GM19328 (cell line): Measurements from ENCODE around the gene C16orf92.

Experiments
- ATAC-seq: cut with Tn5 transposase; IDR thresholded peaks from one replicate; pipeline ENCODE4 v1.9.1; 2021; ENCODE audit warnings: mild to moderate bottlenecking, moderate library complexity; ENCODE audit not compliant: unreplicated experiment

The C16orf92 gene

GRCh38 chr16:30053376-30054015 is 30.5 kb downstream of the C16orf92 start:
- no peak for ATAC-seq

- ATAC-seq: no peak
Observed at GRCh38 chr16:30054451-30054850, 31.5 kb downstream of the C16orf92 start.

- ATAC-seq: no peak
Observed at GRCh38 chr16:30054959-30055553, 32.1 kb downstream of the C16orf92 start.

- no peak for ATAC-seq
Observed at GRCh38 chr16:30060346-30060745, 37.3 kb downstream of the C16orf92 start.

DNA sequence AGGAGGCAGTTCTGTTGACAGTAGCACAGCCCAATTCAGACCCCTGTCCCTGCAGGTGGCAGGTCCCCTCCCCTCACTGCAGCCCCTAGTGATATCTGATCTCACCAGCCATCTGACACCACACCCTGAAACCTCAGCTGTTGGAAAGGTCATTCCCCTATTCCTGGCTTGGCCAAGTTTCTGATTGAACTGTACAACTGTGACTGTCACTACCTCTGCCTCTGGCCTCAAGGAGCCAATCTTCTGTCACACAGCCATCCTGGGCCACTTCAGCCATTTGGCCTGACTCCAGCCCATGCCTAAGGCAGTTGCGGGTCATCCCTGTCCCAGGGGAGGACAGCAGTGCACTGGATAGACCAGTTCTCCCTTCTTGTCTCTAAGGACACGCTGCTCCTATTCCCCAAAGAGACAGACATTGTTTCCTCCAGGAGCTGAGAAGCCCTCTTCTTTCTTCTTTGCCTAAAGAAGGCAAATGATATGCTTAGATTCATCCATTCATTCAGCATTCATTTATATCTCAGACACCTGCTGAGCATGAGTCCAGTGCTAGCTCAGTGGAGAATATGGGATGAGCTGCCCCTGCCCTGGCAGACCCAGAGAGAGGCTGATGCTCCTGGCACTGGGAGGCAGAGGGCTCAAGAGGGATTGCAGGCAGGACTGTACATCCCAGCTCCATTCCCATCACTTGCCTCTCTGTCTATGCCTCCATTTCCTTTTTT is 38.0 kb downstream of the C16orf92 start:
- ATAC-seq: no peak

GRCh38 chr16:30063278-30063892 is 40.4 kb downstream of the C16orf92 start:
- no peak for ATAC-seq

- no peak for ATAC-seq
Observed at GRCh38 chr16:30063893-30064728, 41.1 kb downstream of the C16orf92 start.

- no peak for ATAC-seq
Observed at GRCh38 chr16:30064729-30065101, 41.7 kb downstream of the C16orf92 start.

DNA sequence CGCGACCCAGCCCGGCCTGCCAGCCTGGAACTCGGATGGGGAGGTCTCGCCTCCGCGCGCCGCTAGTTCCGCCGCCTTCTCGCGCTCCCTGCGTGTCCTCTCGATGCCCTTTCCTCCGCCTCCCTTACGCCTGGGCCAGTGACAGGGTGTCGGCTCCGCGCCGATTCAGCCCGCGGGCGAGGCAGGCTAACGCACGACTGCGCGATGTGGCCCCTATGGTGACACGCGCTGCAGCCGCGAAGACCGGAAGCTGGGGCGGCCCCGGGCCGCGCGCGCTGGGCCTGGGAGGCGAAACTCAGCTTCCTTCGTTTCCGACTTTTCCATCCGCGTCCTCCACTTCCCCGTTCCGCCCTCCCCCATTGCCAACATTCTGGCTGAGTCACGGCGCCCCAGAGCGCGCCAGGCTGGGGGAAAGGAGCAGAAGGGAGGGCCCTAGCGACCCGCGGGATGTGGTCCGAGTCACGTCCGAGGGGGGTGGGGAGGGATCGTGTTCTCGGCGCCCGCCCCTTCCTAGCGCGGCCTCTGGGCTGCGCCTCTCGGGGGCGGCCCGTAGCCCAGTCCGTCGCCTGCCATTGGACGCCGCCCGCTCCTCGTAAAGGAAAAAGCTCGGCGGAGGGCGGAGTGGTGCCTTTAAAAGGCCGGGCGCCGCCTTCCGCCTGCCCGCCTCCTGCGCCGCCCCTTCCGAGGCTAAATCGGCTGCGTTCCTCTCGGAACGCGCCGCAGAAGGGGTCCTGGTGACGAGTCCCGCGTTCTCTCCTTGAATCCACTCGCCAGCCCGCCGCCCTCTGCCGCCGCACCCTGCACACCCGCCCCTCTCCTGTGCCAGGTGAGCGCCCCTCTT is 42.3 kb downstream of the C16orf92 start, which contains the start of gene ALDOA:
Gene ALDOA, plus strand, starts transcription at position 659 of the 841 bp plus-strand sequence. CDS start 1,138 bp downstream, outside the sequence.
- peak; percentile 80 for ATAC-seq

DNA sequence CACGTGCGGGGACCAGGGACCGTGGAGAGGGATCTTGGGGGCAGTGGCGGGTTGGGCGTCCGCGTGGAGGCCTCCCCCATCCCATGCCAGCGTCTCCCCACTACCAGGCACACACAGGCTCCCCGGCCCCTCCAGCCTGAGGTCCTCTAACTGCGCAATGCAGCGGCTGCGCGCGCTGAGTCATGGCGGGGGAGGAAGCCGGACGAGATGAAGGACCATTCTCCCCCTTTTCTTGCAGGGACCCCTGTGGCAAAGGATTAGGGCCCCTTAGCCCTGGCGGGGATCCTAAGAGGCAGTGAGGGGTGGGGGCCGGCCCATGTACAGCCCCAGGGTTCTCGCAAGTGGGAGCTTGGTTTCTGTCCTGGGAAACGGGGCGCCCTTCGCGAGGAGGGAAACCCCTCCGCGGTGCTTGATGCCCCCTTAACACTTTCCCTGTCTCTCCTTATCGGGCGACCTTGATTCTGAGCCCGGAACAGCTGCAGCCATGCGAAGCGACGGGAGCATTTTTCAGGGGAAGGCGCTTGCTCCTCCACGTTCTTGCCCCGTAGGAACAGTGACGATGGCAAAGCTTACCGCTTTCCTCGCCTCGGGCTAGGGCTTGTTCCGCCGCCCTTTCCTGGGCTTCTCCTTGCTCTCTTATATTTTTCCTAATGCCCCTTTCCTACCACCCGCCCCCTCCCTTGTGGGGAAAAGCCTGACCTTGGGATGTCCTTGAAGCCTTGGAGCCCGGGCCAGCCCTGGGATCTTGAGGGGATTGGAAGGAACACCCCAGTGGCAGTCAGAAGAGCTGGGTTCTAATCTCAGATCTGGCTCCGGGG is 43.2 kb downstream of the C16orf92 start:
- ATAC-seq: no peak

DNA sequence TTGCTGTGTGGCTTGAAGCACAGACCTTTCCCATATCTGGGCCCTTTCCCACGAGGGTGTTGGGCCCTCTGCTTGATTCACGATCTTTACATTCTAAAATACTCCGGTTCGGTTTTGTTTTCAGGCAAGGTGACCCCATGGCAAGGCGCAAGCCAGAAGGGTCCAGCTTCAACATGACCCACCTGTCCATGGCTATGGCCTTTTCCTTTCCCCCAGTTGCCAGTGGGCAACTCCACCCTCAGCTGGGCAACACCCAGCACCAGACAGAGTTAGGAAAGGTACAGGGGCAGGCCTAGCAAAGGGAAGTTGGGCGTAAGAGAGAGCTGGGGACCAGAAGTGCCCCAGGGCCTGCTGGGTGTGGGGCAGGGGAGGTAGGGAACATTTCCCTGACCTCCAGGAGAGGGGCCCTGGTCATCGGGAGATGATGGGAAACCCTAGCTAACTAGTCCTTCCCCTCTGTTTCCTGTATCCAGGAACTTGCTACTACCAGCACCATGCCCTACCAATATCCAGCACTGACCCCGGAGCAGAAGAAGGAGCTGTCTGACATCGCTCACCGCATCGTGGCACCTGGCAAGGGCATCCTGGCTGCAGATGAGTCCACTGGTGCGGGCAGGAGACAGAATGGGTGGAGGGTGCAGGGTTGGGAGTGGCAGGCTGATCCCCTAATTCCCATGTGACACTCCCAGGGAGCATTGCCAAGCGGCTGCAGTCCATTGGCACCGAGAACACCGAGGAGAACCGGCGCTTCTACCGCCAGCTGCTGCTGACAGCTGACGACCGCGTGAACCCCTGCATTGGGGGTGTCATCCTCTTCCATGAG is 44.0 kb downstream of the C16orf92 start:
- ATAC-seq: no peak

GRCh38 chr16:30067584-30067916 is 44.6 kb downstream of the C16orf92 start:
- ATAC-seq: no peak

DNA sequence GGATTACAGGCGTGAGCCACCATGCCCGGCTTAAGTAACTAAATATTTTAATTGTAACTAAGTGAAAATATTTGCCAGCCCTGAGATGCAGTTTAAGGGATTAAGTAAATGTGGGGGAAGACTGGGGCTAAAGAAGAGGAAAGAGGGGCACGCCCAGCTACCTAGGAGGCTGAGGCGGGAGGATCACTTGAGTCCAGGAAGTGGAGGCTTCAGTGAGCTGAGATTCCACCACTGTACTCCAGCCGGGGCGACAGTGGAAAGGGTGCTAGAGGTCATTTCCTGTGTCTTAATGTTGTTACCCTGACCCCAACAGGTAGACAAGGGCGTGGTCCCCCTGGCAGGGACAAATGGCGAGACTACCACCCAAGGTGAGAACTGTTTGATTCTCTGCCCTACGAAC is 45.3 kb downstream of the C16orf92 start:
- ATAC-seq: no peak

DNA sequence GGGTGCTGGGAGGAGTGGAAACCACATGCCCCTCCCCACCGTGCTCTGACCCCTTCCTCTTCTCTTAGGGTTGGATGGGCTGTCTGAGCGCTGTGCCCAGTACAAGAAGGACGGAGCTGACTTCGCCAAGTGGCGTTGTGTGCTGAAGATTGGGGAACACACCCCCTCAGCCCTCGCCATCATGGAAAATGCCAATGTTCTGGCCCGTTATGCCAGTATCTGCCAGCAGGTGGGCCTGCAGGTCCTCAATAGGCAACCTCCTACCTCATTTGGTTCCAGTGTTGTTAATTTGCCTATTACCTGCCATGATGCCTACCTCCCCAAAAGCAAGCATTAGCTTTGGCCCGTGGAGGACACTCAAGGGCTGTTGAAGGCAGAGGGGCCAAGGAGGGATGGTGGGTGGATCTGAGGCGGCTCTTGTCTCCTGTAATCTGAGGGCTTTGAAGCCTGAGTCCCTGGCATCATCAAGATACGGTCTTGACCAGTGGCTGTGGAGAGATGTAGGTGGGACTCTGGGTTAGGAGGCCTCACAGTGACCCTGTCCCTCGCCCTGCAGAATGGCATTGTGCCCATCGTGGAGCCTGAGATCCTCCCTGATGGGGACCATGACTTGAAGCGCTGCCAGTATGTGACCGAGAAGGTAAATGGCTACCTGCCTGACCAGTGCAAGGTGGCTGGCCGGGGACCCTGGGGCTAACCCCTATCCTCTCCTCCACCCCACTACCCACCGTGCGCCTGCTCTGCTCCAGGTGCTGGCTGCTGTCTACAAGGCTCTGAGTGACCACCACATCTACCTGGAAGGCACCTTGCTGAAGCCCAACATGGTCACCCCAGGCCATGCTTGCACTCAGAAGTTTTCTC is 46.0 kb downstream of the C16orf92 start:
- ATAC-seq: no peak

DNA sequence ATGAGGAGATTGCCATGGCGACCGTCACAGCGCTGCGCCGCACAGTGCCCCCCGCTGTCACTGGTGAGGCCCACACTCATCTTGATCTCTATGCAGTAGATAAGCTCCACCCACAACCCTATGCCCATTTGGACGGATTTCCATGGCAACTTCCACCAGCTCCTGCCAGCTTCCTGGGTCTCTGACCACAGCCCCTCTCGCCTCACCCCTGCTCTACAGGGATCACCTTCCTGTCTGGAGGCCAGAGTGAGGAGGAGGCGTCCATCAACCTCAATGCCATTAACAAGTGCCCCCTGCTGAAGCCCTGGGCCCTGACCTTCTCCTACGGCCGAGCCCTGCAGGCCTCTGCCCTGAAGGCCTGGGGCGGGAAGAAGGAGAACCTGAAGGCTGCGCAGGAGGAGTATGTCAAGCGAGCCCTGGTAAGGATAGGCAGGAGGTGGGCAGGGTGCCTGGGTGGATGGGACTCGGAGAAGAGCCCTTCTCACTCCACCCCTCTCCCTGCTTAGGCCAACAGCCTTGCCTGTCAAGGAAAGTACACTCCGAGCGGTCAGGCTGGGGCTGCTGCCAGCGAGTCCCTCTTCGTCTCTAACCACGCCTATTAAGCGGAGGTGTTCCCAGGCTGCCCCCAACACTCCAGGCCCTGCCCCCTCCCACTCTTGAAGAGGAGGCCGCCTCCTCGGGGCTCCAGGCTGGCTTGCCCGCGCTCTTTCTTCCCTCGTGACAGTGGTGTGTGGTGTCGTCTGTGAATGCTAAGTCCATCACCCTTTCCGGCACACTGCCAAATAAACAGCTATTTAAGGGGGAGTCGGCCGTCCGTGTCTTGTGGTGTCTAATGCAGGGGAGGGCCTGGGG is 46.8 kb downstream of the C16orf92 start:
- ATAC-seq: no peak

GRCh38 chr16:30070490-30070889 is 47.5 kb downstream of the C16orf92 start:
- no peak for ATAC-seq
